Skeletal muscle satellite cell (primary cell): ENCODE results near the gene GET4.
"Not testable (repeated sequence)": the region's sequence is repeated elsewhere in the genome, so short reads cannot be mapped to it uniquely, and the experiment has no call there.

ENCODE experiments used
- H3K27me3 ChIP-seq: 2 replicates; pipeline ENCODE4 v1.7.0; 2013; ENCODE audit warnings: low read length; ENCODE audit not compliant: control insufficient read depth, insufficient read depth
- H3K36me3 ChIP-seq: 2 replicates; pipeline ENCODE4 v1.7.0; 2013; ENCODE audit warnings: mild to moderate bottlenecking, control low read depth, low read length; ENCODE audit not compliant: insufficient read depth
- H3K4me1 ChIP-seq: 2 replicates; pipeline ENCODE4 v1.7.0; 2013; ENCODE audit warnings: low read length; ENCODE audit not compliant: control insufficient read depth, insufficient read depth
- H3K4me2 ChIP-seq: 2 replicates; pipeline ENCODE4 v1.7.0; 2013; ENCODE audit warnings: mild to moderate bottlenecking, low read length
- H3K4me3 ChIP-seq: 2 replicates; pipeline ENCODE4 v1.7.0; 2013; ENCODE audit warnings: low read length
- H3K9ac ChIP-seq: 2 replicates; pipeline ENCODE4 v1.7.0; 2013; ENCODE audit warnings: mild to moderate bottlenecking, low read depth, low read length, moderate library complexity
- H3K9me3 ChIP-seq: replicated peaks from 2 replicates; pipeline ENCODE4 v1.7.0; 2013; ENCODE audit warnings: mild to moderate bottlenecking, control low read depth, low read length

Gene GET4

DNA sequence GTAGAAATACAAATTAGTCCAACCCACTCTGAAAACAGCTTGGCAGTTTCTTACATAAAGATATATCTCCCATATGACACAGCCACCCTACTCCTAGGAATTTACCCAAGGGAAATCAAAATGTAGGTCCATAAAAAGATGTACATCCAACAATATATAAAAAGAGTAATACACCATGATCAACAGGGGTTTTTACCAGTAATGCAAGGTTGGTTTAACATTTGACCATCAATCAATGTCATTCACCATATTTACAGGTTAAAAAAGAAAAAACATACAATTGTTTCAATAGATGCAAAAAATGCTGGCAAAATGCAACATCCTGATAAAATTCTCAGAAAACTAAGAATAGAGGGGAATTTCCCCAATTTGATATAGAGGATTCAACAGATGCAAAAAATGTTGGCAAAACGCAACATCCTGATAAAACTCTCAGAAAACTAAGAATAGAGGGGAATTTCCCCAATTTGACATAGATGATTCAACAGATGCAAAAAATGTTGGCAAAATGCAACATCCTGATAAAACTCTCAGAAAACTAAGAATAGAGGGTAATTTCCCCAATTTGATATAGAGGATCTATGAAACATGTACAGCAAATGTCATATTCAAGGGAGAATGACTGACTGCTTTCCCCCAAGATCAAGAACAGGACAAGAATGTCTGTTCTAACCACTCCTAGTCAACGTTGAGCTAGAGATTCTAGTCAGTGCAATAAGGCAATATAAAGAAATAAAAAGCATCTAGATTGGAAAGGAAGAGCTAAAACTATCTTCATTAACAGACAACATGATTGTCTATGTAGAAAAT lies 64.5 kb downstream of the GET4 start:
- H3K4me1 ChIP-seq, result peaks cover 7% of the 10 kb centered on the region
- H3K9me3 ChIP-seq, result peaks cover 5% of the 10 kb centered on the region
- H3K27me3 ChIP-seq, result peaks cover 27% of the 10 kb centered on the region
- no peaks in the 10 kb centered on the region for H3K36me3 ChIP-seq
- no peak overlapping the region for H3K4me3 ChIP-seq
- H3K9ac ChIP-seq, result no peak overlapping the region
- H3K4me2 ChIP-seq, result no peak overlapping the region

DNA sequence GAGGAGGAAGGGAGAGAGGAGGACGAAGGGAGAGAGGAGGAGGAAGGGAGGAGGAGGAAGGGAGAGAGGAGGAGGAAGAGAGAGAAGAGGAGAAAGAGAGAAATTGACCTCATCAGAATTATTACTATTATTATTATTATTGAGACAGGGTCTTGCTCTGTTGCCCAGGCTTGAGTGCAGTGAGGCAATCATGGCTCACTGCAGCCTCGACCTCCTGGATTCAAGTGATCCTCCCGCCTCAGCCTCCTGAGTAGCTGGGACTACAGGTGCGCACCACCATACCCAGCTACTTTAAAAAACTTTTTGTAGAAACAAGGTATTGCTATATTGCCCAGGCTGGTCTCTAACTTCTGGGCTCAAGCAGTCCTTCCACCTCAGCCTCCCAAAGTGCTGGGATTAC lies 67.4 kb downstream of the GET4 start:
- not testable (repeated sequence) for H3K4me2 ChIP-seq, H3K4me1 ChIP-seq, H3K9ac ChIP-seq, H3K4me3 ChIP-seq, H3K36me3 ChIP-seq, H3K9me3 ChIP-seq
- peaks cover 31% of the 10 kb centered on the region for H3K27me3 ChIP-seq

DNA sequence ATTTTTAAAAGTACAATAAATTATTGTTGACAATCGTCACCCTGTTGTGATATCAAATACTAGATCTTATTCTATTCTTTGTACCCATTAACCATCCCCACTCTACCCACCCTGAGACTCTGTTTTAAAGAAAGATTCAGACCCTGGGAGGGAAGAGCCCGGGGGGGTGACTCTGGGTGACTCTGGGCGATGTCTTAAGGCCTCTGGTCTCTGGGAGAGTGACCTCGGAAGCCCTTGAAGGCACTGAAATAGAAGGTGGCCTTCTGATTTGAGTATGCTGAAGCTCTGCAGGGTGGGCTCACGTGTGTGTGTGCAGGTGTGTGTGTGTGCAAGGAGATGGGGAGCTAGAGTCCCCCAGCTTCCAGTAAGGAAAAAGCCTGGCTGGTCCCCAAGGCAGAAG lies 68.4 kb downstream of the GET4 start:
- peaks cover 33% of the 10 kb centered on the region for H3K27me3 ChIP-seq
- H3K9ac ChIP-seq, result no peak overlapping the region
- H3K9me3 ChIP-seq, result peaks cover 5% of the 10 kb centered on the region
- H3K36me3 ChIP-seq, result no peaks in the 10 kb centered on the region
- no peak overlapping the region for H3K4me2 ChIP-seq
- H3K4me1 ChIP-seq, result no peaks in the 10 kb centered on the region
- no peak overlapping the region for H3K4me3 ChIP-seq

DNA sequence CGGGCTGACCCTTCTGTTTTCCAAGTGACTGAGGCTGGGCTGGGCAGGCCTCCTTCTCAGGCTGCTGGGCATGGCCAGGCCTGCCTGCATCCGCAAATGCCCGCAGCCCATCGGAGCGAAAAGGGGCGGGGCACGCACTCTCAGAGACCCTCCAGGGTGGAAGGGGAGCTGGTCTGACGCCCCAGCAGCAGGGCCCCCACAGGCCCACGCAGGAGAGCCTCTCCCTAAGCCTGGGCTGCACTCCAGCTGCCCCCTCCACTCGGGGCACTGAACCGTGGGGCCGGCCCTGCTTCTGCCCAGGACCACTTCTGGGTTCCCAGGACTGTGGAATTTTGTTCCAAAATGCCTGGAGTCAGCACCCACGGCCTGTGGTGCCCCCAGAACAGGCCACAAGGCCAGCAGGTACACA lies 68.8 kb downstream of the GET4 start:
- H3K9ac ChIP-seq, result no peak overlapping the region
- H3K4me3 ChIP-seq, result no peak overlapping the region

DNA sequence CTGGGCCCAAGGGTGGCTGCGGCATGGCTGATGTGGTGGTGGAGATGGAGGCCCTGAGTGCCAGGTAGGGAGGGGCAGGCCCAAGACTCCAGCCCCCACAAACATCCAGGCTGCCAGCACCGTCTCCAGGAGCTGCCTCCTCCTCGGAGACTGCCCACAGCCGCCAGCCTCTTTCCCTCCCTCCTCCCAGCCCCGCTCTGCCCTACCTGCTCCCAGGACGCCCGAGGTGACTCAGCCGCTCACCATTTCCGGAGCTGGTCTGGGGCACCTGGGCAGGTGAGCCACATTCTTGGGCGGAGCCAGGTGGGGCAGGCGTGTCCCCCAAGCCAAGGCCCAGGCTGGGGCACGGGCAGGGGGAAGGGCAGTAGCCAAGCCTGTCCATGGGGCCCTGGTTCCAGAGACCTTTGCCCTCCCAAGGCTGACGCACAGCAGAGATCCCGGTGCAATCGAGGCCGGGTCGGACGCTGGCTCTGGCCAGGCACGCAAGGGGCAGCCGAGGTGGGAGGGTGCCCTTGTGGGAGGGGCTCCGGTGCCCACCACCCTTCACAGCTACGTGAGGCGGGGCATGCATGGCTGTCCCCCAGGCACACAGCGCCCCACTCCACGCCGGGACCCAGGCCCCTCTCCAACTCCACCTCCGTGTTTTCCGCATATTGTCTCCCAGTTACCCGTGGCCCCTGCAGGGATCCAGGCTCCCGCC lies 69.4 kb downstream of the GET4 start:
- Histone ChIP-seq H3K4me3 (no peak overlapping the region), H3K27me3 (peaks cover 23% of the 10 kb centered on the region), H3K36me3 (no peaks in the 10 kb centered on the region), H3K9ac (no peak overlapping the region), H3K4me1 (no peaks in the 10 kb centered on the region), H3K9me3 (no peaks in the 10 kb centered on the region), H3K4me2 (no peak overlapping the region)

More for the DNA sequence above, 68.8 kb downstream of the GET4 start:
- peaks cover 5% of the 10 kb centered on the region for H3K9me3 ChIP-seq
- H3K4me2 ChIP-seq, result no peak overlapping the region
- no peaks in the 10 kb centered on the region for H3K4me1 ChIP-seq
- H3K27me3 ChIP-seq, result peaks cover 29% of the 10 kb centered on the region
- no peaks in the 10 kb centered on the region for H3K36me3 ChIP-seq
